HG03175 (cell line): ENCODE results near the gene CFAP54.
"Not testable (repeated sequence)": the region's sequence is repeated elsewhere in the genome, so short reads cannot be mapped to it uniquely, and the experiment has no call there.

ENCODE experiments used
- ATAC-seq: cut with Tn5 transposase; IDR thresholded peaks from one replicate; pipeline ENCODE4 v1.9.1; 2021; ENCODE audit warnings: mild to moderate bottlenecking, moderate library complexity; ENCODE audit not compliant: unreplicated experiment

CFAP54 gene

GRCh38 chr12:96472384-96472783, 17.0 kb upstream of the CFAP54 start:
- ATAC-seq = no peak

GRCh38 chr12:96473394-96474093, 15.8 kb upstream of the CFAP54 start:
- ATAC-seq = no peak

GRCh38 chr12:96474206-96474605, 15.2 kb upstream of the CFAP54 start:
- no peak for ATAC-seq

- no peak for ATAC-seq
These were observed 11.4 kb upstream of the CFAP54 start for GRCh38 chr12:96478011-96478410.

GRCh38 chr12:96482086-96482485, 7.3 kb upstream of the CFAP54 start:
- ATAC-seq = no peak

GRCh38 chr12:96483116-96483515, 6.3 kb upstream of the CFAP54 start:
- ATAC-seq = no peak

- no peak for ATAC-seq
These were observed 2.4 kb upstream of the CFAP54 start for GRCh38 chr12:96486751-96487613.

GRCh38 chr12:96487634-96488033, 1.7 kb upstream of the CFAP54 start:
- no peak for ATAC-seq

- no peak for ATAC-seq
These were observed 3.7 kb downstream of the CFAP54 start for GRCh38 chr12:96493106-96493505.

GRCh38 chr12:96494154-96494553, 4.8 kb downstream of the CFAP54 start:
- ATAC-seq = not testable (repeated sequence)

- no peak for ATAC-seq
These were observed 5.8 kb downstream of the CFAP54 start for GRCh38 chr12:96495155-96495554.

- peak; percentile 72 for ATAC-seq
These were observed 6.6 kb downstream of the CFAP54 start for GRCh38 chr12:96495841-96496545.

GRCh38 chr12:96496944-96497343, 7.6 kb downstream of the CFAP54 start:
- no peak for ATAC-seq

- no peak for ATAC-seq
These were observed 8.5 kb downstream of the CFAP54 start for GRCh38 chr12:96497855-96498254.

- peak; percentile 6 for ATAC-seq
These were observed 11.3 kb downstream of the CFAP54 start for GRCh38 chr12:96500693-96501092.

GRCh38 chr12:96501133-96501761, 11.9 kb downstream of the CFAP54 start:
- ATAC-seq = peak; percentile 83

GRCh38 chr12:96501908-96502307, 12.5 kb downstream of the CFAP54 start:
- no peak for ATAC-seq

GRCh38 chr12:96502477-96502876, 13.1 kb downstream of the CFAP54 start:
- ATAC-seq = peak; percentile 63

GRCh38 chr12:96502949-96503532, 13.7 kb downstream of the CFAP54 start:
- no peak for ATAC-seq

GRCh38 chr12:96503976-96504375, 14.6 kb downstream of the CFAP54 start:
- ATAC-seq = no peak

GRCh38 chr12:96506776-96507175, 17.4 kb downstream of the CFAP54 start:
- no peak for ATAC-seq
